ENCODE data around the gene PTPRN2.
A peak's percentile ranks its signal among the peaks of the same experiment; 100 is the strongest.
"Not testable (repeated sequence)": the region's sequence is repeated elsewhere in the genome, so short reads cannot be mapped to it uniquely, and the experiment has no call there.

The PTPRN2 gene

DNA sequence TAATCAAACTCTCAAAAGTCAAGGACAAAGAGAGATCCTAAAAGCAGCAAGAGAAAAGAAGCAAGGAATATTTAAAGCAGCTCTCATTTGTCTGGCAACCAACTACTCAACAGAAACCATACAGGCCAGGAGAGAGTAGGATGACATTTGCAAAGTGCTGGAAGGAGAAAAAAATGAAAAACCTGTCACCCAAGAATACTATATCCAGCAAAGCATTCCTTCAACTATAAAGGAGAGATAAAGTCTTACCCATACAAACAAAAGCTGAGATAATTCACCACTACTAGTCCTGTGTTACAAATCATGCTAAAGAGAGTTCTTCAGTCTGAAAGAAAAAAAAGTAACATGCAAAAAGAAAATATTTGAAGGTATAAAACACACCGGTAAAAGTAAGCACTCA is 357.7 kb downstream of the PTPRN2 start:
- DNase-seq (ENCODE audit: low spot score) = no peak

DNA sequence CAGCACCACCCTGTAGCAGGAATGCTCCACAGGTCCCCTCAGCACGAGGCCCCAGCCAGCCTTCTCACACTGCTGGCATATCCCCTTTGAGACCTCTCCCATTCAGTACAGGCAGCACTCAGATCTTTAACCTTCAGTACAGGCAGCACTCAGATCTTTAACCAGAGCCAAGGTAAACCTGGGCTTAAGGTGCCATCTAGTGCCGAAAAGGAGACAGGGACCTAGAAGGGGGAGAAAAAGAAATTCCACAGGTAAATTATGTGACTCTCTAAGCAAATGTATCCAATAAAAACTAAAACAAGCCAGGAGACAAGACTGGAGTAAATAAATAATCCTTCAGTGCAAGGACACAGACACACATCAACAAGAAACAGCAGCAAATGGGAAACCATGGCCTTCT is 358.6 kb downstream of the PTPRN2 start:
- DNase-seq (ENCODE audit: low spot score) = peak; percentile 12

DNA sequence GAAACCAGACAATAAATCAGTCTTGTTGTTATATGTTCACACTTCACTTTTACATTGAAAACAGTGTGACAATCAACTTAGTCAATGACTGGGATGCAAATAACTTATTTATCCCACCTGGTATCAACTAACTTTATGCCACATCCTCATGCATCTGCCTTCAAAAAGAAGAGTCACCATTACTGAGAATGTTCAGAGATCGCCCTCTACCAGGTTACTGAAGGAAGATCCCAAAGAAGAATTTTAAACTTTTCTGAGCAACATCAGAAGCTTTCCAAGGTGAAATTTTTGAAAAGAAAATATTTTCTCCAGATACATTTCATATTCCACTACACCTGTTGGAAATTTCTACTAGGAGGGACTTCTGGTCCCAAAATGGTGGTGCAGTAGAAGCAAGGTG is 359.5 kb downstream of the PTPRN2 start:
- no peak for DNase-seq (ENCODE audit: low spot score)

DNA sequence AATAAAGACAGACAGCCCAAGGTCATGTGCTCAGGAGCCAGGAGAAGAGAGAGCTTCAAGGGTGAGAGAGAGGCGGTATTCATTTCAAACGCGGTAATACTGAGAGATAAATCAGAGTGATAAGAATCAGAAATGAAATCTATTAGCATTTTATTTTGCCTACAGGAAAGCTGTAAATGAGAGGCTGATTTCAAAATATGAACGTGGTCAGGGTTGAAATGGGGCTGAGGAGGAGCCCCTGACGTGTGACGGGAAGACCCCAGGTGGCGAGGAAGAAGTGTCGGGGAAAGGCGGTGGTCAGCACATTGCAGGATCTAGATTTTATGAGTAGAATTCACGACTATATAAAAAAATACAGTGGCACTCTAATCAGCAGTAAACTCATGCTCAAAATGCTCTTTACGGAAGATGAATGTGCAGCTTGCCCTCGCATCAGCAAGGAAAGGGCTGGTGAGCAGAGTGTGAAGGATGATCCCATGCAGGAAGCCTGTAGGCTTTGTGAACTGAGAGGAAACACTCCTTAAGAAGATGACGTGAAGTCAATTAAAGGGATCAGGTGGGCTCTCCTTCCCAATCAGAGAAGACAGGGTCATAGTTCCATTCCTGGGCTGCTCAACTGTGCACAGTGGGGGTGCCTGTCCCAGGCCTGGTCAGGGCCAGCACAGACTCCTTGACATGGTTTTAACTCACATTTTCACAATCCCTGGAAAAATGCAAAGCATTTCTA is 360.2 kb downstream of the PTPRN2 start:
- DNase-seq (ENCODE audit: low spot score) = no peak

DNA sequence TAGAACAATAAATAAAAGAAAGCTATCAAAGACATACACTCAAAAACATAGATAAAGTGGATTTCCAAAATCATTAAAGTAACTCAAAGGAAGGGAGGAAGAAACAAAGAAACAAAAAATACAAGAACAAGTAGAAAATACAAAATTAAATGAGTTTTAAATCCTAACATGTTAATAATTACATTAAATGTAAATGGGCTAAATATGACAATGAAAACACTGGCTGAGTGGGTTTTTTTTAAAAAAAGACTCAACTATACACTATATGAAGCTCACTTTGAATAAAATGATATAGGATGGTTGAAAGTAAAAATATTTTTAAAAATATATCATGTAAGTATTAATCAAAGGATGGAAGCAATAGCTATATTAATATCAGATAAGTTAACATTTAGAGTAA is 371.4 kb downstream of the PTPRN2 start:
- no peak for DNase-seq (ENCODE audit: low spot score)

DNA sequence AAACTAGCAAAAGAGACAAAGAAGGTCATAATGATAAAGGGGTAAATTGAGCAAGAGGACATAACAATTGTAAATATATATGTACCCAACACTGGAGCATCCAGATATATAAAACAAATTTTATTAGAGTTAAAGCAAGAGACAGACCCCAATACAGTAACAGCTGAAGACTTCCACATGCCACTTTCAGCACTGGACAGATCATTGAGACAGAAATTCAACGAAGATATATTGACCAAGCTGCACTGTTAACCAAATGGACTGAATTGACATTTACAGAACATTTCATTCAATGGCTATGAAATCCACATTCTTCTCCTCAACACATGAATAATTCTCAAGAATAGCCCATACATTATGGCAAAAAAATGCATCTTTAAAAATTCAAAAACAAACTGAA is 378.2 kb downstream of the PTPRN2 start:
- no peak for DNase-seq (ENCODE audit: low spot score)

DNA sequence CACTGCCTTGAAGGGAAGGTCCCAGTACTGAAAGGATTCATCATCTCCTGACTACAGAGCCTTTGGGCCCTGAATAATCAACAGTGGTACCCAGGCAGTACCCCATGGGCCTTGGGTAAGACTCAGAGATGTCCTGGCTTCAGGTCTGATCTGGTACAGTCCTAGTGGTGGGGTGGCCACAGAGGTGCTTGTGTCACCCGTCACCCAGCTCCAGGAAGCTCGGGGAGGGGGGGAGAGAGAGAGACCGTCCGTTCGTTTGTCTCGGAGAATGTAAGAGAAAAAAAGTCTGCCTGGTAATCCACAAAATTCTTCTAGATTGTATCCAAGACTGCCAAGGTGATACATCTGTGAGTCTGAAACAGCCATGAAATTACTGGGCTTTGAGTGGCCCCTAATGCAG is 381.3 kb downstream of the PTPRN2 start:
- no peak for DNase-seq (ENCODE audit: low spot score)

DNA sequence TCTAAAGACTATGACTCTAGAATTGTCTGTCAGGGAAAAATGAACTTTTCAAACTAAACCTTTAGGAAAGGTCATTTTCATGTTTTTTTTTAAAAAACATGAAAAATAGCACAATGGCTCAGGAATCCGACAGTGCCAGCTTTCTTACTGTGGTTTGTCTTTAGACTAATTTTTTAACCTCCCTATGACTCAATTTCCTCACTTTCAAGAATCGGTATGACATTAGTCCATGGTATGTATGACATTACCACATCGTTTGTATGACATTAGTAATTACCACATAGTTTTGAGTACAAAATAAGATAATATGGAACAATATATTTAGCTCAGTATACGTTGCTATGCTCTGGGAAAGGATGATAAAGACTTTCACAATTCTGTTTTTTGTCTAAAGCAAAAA is 383.2 kb downstream of the PTPRN2 start:
- DNase-seq (ENCODE audit: low spot score) = no peak

DNA sequence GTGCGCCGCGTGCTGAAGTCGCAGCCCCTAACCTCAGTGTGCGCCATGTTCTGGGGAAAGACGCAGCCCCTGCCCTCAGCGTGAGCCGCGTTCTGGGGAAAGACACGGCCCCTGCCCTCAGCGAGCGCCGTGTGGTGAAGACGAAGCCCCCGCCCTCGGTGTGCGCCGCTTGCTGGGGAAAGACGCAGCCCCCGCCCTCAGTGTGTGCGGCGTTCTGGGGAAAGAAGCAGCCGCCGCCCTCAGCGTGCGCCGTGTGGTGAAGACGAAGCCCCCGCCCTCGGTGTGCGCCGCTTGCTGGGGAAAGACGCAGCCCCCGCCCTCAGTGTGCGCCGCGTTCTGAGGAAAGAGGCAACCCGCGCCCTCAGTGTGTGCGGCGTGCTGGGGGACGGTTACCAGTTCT is 383.7 kb downstream of the PTPRN2 start:
- DNase-seq (ENCODE audit: low spot score) = not testable (repeated sequence)

DNA sequence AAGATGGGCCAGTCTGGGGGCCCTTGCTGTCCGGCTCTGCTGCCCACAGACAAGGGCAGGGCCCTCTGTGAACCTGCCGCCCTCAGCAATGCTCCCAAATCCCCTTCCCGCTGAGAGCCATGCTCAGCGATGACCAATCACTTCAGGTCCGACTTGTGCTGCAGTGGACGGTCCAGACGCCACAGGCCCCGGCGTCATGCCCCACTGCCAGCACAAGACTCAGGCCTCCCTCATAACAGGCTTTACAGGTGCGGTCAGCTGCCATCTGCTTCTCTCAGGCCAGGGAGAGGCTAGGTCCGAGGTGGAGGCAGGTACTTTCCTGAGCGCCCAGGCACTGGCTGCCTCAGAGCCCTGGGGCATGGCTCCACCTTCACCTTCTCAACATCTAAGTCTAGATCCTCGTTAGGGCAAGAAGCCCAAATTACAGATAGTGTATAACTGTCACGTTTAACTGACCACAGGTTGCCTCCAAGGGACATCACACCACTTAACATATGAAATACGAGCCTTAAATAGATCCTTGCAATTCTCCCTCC is 393.2 kb downstream of the PTPRN2 start:
- DNase-seq (ENCODE audit: low spot score) = no peak

DNA sequence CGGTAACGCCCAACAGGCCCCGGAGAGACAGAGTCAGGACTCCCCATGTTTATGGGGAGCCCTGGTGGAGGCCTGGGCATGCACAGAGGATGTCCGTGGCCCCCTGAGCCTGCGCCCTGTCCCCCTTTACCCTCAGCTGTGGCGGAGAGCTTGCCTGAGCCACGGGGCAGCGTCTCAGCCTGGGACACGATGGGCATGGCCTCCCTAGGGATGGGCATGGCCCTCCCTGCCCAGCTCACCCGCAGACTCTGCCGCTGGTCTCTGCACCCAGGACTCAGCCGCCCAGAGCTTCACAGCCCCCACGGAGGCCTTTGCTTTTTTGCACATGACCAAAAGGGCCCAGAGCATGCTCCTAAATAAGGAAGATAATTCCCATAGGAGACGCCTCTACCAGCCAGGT is 394.2 kb downstream of the PTPRN2 start:
- DNase-seq (ENCODE audit: low spot score) = no peak

DNA sequence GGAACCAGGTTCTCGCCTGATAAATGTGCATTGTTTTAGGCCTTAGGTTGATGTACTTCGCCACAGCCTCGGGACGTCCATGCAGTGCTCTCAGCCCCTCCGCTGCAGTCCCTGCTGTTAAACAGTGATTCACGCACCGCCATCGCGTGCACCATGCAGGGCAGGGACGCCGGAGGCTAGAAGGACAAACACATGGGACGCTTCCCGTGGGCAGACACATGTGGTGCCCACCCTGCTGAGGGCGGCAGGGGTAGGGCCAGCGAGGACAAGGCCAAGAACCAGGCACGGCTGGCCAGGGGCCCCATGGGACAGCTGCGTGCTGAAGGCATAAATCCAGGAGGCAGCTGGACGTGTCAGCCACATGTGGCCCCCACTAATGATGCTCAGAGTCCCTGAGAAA is 394.7 kb downstream of the PTPRN2 start:
- DNase-seq (ENCODE audit: low spot score) = no peak

DNA sequence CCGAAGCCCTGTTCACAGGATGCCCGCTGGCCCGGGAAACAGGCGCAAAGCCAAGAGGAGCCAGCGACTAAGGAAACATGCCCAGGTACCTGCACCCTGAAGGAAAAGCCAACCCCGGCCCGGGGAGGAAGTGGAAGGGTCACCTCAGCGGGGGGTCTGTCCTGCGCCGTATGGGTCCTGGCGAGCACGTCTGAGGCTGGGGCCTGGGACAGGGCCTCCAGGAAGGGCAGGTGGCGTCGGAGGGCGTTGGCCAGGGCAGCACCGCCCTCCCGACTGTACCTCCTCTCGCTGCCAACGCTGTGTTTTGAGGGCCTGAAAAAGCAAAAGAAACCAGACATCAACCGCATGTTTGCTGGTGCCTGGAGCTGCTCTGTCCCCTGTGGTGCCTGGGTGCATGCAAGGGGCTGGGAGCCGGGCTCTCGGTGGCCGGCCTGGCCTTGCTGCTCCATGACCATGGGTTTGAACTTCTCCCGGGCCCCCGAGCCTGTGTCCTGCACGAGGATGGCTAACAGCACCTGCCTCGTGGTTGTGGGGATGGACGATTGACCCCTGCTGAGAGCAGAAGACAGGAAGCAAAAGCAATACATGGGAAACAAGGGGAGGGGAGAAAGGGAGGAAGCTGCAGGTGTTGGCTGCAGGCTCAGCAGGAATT is 395.3 kb downstream of the PTPRN2 start:
- no peak for DNase-seq (ENCODE audit: low spot score)

DNA sequence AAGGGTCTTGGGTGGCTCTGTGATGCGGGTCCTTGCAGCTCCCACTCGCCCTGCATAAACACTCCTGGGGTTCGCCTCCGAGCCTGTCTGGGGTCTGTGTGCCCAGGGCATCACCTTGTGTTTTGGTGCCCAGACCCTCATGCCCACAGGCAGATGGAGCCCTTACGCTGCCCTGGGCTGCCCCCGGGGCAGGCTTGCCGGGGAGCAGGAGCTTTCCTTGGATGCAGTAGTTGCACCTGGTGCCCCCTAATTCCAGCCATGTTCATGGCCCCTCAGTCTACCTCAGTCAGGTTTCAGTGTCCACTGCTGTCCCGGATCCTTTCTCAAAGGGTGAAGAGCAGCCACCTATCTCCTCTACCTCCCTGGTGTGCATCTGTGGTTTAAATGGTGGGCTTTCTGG is 396.0 kb downstream of the PTPRN2 start:
- no peak for DNase-seq (ENCODE audit: low spot score)

DNA sequence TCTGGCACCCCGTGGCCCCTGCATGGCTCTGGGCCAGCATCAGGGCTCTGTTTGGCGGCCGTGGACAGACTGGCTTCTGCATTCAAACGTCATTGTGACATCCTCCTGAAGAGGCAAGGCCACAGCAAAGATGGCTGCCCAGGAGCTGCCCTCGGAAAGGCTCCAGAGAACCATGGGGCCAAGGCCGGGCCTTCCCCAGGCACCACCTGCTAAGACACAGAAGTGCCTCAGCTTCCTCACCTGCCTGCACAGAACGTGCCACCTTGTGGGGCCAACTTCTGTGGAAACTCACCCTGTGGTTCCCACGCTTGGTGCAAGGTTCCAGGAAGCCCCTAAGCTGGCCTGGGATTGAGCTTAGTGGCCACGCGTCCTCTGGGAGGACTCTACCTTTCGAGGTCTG is 396.9 kb downstream of the PTPRN2 start:
- no peak for DNase-seq (ENCODE audit: low spot score)

DNA sequence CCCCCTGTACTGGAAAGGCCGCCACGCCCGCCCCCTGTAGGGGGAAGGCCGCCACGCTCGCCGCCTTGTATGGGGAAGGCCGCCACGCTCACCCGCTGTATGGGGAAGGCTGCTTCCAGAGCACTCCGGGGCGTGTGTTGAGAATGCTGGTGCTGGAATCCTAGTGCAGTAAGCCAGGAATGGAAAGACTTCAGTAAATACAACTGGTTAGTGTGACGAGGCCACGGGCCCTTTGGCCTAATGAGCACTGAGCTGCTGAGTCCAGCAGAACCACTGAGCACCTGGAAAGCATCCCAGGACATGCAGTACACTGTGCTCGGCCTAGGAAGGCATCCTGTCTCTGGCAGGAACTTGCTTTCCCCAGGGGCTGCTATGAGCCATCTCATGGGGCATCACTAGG is 398.9 kb downstream of the PTPRN2 start:
- no peak for DNase-seq (ENCODE audit: low spot score)

DNA sequence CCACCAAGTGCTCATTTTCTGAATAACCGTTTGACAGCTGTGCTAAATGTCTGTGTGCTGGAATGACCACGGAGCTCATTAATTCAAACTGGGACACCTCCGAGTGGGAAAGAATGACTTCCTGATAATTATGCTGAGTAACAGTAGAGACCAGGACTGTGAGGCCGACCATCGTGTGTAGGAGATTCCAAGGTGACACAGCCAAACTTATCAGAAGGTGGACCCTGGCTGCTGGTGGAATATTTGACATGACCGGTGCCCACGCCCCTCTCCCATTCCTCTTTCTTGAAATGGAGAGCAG is 400.0 kb downstream of the PTPRN2 start:
- no peak for DNase-seq (ENCODE audit: low spot score)

DNA sequence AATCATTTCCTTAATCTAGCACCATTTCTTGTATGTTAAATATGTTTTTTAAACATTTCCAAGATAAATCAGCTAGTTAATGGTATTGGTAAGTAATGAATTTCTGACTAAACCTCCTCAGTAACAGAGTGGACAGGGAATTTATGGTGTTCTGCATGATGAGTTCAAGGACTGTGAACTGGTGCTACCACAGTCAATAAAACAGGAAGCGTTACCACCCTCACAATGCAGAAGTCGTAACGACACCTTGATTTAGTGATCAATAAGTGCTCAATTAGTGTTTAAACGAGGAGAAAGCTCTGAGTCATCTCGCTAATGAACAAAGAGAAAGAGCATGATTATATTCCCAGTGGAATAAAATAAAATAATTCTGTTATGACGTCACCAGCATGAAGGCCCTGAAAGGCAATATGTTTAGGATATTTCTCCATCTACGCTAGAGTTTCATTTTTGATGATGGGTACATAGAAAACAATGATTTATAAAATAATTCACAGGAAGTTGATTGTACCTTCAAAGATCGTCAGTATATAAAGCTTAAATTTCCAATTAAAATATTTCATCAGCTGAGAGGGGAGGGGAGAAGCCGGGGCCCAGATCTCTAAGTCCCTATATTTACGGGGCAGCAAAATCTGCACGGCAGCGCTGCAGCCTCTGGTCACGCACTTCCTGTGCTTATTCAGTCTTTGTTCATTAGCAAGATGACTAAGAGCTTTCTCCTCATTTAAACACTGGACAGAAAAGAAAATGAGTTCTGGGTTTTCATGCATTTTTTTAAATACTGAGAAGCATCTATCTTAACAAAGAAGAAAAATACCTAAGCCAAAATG is 400.5 kb downstream of the PTPRN2 start:
- DNase-seq (ENCODE audit: low spot score) = no peak

DNA sequence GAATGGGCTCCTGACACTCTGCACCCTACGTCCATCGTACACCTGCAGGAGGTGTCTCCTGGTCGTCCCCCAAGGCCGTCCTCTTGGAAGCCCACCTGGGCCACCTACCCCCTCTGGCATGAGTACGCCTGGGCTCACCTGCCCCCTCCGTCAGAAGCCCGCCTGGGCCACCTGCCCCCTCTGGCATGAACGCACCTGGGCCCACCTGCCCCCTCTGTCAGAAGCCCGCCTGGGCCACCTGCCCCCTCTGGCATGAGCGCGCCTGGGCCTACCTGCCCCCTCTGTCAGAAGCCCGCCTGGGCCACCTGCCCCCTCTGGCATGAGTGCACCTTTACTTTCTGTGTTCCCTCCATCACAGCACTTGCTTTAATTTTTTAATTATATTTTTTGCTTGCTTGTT is 401.2 kb downstream of the PTPRN2 start:
- DNase-seq (ENCODE audit: low spot score) = no peak

DNA sequence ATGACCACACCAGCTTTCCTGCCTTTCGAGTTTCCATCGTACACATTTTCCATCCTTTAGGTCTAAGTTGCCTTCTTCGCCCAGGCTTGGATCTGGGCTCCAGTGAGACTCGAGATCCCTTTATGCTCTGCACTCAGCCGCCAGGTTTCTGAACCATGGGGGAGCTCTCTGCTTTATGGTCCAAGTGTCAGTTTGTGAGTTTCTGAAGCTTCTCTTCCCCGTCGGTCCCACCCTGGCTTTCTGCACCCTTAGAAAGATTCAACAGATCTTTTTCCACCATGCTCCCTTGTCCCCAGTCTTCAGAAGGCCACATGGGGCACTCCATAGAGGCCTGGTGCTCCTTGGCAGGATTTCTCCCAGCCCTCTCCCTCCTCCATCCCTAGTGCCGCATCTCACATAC is 402.0 kb downstream of the PTPRN2 start:
- DNase-seq (ENCODE audit: low spot score) = no peak

DNA sequence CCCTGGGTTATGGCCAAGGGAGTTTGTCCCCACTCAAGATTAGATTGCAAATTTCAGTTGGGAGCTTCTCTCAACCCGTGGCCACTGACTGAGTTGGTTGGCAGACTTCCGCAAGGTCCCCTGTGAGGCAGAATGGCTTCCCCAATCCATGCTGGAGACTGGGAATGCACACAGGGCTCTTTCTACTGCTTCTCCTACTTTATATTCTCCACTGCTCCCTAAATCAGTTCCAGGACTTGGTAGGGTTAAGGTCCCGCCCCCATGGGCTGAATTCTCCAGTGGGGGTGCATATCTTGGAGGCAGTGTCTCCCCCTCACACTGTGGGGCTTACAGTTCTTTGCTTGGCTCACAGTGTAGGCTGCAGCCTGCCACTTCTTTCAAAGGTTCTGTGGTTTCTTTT is 404.2 kb downstream of the PTPRN2 start:
- DNase-seq (ENCODE audit: low spot score) = no peak

DNA sequence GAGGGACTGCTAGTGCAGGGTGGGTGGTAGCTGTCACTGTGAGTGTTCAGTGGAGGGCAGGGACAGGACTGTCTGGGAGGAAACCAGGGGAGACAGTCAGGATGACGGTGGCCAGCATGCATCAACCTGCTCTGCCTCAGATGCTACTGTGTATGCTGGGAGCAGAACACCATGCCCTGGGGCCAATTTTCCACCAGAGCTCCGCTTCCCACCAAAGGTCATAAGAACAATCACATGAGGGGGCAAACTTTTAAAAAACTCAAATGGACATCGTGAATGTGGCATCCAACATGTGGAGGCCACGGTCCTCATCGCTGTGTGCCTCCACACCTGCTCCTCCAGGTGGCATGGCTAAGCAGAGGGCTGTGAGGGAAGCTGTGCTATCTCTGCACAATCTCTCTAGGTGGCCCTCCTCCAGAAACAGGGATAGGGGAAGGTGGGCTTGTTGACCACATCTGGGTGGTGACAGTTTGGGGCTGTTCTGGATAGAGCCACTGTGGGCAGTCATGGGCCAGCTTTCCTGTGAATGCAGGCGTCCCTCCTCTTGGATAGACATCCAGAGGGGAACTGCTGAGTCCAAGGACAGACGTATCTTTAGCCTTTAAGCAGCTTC is 411.0 kb downstream of the PTPRN2 start:
- no peak for DNase-seq (ENCODE audit: low spot score)

DNA sequence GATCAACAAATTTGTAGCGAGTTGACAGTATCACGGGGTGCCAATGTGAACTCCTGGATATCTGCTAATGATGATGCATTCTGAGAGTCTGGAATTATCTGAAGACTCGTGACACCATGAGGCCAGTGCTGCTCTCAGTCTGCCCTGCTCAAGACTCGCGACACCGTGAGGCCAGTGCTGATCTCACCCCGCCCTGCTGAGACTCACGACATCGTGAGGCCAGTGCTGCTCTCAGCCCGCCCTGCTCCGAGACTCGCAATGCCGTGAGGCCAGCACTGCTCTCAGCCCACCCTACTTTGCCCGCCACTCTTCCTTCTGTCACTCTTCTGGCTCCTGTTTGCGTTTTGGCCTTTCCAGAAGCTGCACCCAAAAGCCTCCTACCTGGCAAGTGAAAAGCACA is 411.8 kb downstream of the PTPRN2 start:
- no peak for DNase-seq (ENCODE audit: low spot score)

All from LoVo (cell line).